HG03045 (cell line): ENCODE data around the gene CLN6.
"Not testable (repeated sequence)": the region's sequence is repeated elsewhere in the genome, so short reads cannot be mapped to it uniquely, and the experiment has no call there.

ENCODE experiments used
- ATAC-seq: cut with Tn5 transposase; IDR thresholded peaks from one replicate; pipeline ENCODE4 v1.9.1; 2021; ENCODE audit warnings: mild to moderate bottlenecking, moderate library complexity; ENCODE audit not compliant: unreplicated experiment

The CLN6 gene

DNA sequence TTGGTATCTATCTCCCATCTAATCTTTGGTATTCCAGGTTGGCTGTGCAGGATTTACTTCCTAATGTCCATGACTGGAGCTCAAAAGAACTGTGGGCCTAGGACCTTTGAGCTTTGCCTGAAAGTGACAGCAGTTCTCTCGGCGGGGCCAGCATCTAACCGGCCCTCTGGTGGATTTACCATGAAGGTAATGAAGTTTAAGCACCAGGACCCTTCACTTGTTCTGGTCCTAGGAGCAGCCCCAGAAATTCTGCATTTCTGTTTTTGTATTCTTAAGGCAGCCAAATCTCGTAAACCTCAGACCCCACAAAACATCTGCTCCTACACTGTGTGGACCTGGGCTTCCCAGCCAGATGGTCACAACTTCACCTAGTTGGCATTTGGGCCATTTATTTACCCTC, 37.4 kb downstream of the CLN6 start:
- no peak for ATAC-seq

DNA sequence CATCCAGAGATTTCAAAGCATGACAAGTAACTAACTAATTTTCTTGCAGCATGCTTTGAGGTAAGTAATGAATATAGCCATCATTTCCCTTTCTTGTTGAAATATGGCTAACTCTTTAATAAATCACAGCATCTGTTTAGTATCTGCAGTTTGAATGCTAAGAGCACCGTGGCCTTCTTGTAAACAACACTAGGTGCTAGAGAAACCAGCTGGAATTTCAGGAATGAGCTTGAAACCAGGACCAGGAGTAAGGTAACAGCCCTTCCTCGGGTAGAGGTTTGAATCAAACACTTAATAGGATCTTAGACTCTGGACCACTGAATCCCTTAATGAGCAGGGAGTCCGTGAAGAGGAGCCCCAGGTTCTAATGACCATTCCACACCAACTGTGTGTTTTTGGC, 38.0 kb downstream of the CLN6 start:
- no peak for ATAC-seq

DNA sequence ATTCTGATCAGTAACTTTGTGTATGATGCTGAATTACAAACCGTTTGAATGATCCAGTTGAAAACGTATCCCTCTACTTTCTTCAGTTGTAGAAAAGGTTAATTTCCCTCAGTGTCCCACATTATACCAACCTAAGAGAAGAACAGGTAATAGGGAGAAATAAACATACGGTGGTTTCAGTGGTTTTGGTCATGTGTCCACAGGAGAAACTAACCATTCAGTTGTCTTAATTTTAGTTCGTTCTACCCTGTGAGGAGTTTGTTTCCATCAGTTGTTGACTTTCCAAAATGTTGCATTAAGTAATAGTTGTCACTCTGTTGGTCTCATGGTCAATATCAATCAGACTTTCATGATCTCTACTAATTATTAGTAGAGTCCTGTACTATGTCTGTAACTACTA, 39.5 kb downstream of the CLN6 start:
- no peak for ATAC-seq

DNA sequence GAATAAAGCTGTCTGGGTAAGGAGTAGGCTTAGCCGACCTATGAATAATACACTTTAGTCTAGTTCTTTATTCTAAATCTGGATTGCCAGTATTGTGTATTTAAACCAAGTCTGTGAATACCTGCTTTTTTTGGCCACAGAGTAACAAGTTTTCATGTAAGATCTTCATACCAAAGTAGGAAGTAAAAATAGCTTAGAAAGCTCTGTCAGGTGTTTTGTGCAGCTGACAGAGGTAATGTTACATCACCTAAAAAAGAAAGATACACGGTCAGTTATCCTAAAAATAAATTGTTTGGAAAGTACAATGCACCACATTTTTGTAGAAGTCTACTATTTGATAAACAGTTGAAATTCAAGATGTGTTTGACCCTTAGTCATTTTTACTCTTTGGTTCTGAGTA, 40.9 kb downstream of the CLN6 start:
- ATAC-seq = no peak

DNA sequence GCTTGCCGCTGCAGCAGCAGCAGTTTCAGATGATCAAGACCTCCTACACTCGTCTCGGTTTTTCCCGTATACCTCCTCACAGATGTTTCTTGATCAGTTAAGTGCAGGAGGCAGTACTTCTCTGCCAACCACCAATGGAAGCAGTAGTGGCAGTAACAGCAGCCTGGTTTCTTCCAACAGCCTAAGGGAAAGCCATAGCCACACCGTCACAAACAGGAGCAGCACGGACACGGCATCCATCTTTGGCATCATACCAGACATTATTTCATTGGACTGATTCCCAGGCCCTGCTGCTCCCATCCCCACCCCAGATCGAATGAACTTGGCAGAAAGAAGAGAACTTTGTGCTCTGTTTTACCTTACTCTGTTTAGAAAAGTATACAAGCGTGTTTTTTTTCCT, 42.0 kb downstream of the CLN6 start:
- no peak for ATAC-seq

DNA sequence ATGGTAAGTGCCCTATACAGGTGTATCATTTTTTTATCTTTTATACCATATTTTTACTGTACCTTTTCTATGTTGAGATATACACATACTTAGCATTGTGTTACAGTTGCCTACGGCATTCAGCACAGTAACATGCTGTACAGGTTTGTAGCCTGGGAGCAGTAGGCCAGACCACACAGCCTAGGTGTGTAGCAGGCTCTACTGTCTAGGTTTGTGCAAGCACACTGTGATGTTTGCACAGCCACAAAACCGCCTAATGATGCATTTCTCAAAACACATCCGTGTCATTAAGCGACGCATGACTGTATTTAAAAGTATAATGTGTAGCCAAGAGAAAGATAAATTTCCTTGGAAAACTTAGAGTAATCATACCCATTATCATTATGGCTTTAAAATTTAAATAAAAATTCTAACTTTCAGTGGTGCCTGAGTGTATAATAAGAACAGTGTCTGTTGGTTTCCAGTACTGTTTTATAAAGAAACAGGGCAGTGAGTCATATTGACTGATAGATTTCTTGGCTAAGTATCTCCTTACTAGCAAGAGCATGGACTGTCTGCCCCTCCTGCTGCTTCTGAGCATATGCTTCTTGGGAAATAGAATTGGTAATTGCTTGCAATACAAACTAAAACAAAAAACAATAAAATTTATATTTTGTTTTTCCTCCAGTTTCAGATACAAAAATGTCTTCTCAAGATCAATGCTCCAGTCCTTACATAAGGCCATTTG, 42.7 kb downstream of the CLN6 start:
- ATAC-seq = no peak

DNA sequence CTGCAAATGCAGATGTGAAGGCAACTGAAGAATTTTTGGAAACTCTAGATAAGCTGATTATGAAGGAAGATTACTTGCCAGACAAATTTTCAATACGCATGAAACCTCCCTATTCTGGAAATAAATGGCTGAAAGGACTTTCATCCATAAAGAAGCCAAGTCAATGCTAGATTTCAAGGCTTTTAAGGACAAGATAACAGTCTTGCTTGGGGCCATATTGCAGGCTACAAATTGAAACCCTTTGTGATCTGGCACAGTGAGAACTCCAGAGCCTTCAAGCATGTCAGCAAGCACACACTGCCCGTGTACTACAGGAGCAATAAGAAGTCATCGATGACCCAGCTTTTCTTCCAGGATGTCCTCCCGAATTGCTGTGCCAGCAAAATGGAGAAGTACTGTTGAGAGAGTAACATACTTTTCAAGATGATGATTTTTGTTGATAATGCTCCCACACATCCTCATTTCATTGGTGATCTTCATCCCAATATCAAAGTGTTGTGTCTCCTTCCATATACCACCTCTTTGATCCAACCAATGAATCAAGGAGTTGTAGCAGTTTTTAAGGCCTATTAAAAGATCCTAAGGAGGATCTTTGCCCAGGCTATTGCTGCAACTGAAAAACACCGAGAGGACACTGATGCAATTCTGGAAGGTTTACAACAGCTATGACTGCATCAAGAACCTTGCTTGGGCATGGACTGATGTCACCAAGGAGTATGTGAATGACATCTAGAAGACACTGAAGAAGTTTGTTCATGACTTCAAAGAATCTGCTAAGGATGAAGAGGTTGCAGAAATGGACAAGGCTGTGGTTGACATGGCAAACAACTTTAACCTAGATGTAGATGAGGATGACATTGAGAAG, 44.7 kb downstream of the CLN6 start:
- ATAC-seq = no peak

DNA sequence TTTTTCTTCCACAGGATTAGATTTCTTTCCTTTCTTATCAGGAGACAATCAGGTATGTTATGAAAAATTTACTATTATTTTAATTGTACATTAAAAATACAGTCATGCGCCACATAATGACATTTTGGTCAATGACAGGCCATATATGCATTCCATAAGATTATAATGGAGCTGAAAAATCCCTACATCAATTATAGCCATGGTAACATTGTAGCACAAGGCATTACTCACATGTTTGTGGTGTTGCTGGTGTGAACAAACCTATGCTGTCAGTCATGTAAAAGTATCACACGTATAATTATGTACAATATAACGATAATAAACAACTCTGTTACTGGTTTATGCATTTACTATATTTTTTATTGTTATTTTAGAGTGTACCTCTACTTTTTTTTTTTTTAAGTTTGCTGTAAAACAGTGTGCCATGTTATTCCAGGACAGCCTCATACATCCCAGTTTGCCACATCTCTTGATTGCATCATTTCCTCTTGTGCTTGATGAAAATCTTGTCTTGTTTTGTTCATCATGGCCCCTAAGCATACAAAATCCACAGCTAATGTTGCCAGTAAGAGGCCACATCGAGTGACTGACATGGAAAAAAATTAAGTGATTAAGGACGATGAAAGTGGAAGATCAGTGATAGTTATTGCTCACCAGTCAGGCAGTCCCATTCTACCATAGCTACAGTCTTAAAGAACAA, 45.8 kb downstream of the CLN6 start:
- ATAC-seq = no peak

DNA sequence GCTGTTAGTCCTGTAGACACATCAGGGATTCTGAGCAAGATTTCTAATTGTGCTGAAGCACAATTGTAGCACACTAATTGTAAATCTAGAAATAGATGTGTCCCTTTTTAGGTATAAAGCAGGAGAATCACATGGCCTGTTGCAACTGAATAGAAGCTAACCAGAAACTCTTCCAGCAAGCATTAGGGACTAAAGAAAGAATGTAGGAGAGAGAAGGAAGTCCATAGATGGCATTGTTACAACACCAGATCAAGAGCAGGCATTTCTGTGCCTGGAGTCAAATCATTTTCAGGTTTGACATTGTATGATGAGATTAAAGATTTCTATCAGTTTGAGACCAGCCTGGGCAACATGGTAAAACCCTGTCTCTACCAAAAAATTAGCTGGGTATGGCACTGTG, 51.8 kb downstream of the CLN6 start:
- ATAC-seq = no peak

DNA sequence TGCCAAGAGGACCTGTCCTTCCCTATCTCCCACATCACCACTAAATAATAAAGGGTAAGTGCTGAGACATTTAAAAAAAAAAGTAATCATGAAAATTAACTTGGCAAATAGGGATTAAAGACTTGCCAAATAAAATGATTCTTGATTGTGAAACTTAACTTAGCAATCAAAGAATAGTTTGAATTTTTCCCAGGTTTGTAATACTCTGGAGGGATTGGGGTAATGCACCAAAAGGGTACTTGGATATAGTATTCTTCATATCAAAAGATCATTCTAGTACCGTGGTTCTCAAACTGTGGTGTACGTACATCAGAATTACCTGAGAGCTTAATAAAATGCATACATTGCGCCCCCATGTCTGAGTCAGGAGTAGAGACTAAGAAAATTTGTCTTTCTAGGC, 52.9 kb downstream of the CLN6 start:
- no peak for ATAC-seq

DNA sequence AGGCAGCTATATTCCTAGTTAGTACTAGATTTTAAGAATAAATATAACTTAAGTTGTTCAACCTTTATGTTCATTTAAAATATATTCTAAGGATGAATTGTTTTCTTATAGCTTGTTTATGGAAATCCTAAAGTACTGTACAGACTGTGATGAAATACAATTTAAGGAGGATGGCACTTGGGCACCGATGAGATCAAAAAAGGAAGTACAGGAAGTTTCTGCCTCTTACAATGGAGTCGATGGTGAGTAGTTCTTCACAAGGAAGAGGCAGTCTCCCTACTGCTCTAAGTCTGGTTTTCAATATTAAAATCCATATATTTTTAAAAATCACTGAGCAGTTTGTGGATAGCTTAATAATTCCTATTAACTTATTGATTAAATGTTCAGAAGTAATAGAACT, 54.0 kb downstream of the CLN6 start:
- no peak for ATAC-seq

DNA sequence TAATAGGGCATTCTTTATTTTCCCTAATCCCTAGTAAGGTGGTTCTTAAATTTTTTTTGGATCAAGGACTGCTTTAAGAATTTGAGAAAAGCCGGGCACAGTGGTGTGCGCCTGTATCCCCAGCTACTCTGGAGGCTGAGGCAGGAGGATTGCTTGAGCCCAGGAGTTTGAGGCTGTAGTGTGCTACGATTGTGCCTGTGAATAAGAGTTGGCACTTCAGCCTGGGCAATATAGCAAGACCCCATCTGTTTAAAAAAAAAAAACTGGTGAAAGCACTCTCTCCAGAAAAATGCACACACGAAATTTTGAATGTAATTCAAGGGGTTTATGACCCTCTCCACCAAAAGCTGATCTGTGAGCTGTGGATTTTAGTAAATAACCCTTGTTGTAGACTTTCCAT, 56.4 kb downstream of the CLN6 start:
- no peak for ATAC-seq

DNA sequence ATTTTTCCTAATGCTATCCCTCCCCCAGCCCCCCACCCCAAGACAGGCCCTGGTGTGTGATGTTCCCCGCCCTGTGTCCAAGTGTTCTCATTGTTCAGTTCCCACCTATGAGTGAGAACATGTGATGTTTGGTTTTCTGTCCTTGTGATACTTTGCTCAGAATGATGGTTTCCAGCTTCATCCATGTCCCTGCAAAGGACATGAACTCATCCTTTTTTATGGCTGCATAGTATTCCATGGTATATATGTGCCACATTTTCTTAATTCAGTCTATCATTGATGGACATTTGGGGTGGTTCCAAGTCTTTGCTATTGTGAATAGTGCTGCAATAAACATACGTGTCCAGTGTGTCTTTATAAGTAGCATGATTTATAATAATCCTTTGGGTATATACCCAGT, 57.5 kb downstream of the CLN6 start:
- ATAC-seq = not testable (repeated sequence)

DNA sequence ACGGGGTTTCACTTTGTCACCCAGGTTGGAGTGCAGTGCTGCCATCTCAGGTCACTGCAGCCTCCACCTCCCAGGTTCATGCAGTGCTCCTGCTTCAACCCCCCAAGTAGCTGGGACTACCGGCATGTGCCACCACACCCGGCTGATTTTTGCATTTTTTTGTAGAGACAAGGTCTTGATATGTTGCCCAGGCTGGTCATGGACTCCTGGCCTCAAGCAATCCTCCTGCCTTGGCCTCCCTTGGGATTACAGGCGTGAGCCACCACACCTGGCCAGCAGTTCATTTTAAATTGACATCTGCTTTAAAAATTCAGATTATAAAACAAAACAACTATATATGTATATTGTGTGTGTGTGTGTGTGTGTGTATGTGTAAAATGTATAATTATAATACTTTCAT, 62.7 kb downstream of the CLN6 start:
- ATAC-seq = no peak

DNA sequence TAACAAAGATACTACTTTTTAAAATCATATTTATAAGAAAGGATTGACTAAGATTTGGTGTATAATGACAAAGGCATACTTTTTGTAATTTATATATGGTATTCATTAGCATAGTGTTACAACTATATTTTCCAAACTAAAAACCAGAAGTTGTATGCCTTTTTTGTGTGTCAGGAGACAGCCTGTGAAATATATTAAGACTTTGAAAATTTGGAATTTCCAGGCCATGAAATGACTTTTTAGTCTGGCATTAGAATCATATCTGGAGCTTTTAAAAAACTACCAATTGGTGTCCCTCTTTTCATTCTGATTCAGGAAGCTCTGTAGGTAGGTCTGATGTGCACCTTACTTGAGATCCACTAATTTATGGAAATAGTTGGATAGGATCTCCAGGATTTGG, 66.3 kb downstream of the CLN6 start:
- ATAC-seq = no peak

DNA sequence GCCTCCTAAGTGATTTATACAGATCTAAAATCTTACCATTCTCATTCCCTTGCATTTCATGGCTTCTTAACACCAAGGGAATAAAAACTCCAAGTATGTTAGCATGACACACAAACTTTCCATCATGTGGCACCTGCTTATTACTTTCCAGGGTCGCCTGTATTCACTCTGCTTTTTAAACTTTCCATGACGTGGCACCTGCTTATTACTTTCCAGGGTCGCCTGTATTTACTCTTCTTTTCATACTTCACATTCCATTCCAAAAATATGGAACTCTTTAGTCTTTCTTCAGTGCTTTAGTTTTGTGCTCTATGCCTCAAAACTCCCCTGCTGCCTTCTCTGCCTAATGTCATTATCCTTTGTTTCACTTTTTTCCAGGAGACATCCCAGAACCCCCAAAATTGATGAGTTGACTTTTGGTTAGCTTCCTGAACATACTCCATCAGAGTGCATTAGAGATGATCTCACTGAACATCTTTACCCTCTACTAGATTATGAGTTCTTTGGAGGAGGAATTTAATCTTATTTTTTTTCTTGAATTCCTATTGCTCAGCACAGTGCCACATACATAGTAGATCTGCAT, 71.4 kb downstream of the CLN6 start:
- no peak for ATAC-seq

DNA sequence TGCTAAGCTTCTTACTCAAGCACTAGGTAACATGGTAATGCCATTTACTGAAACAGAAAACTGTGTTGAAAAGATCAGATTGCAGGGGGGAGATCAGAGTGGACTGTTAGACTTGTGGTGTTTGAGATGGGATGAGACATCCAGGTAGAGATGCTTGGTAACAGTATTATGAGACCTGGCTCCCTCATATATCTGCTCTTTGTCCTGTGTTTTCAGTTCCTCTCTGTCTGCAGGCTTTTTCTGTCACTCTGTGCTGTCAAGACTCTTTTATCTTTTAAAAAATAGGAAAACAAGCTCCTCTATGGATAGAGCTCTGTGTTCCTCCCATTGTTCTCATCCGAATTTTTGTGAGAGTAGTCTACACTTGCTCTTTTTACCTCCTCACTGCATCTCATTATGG, 72.5 kb downstream of the CLN6 start:
- ATAC-seq = no peak
